GM18508 (cell line): Measurements from ENCODE around the gene STRADA.

Source experiments
- ATAC-seq: cut with Tn5 transposase; IDR thresholded peaks from one replicate; pipeline ENCODE4 v1.9.1; 2021; ENCODE audit warnings: moderate number of reproducible peaks; ENCODE audit not compliant: insufficient read depth, unreplicated experiment

The STRADA gene

GRCh38 chr17:63688396-63689020, 53.1 kb downstream of the STRADA start:
- no peak for ATAC-seq

- ATAC-seq = no peak
These were observed 55.4 kb downstream of the STRADA start for GRCh38 chr17:63686138-63686685.

DNA sequence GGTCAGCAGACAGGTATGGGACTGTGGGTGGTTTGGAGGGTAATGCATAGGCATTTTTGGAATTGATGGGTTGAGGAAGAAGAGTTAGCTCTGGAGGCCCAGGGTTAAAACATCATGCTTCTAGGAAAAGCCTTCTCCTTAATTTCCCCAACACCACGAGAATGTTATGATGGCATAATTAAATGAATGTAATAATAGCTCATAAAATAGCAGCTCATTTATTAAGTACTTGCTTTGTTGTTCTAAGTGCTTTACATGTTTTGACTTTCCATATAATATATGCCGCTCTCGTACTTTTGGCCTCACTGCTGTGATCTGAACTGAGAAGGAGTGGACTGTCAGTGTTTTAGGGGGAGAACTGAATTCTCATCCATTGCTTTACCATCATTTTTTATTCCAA, 56.0 kb downstream of the STRADA start:
- no peak for ATAC-seq

DNA sequence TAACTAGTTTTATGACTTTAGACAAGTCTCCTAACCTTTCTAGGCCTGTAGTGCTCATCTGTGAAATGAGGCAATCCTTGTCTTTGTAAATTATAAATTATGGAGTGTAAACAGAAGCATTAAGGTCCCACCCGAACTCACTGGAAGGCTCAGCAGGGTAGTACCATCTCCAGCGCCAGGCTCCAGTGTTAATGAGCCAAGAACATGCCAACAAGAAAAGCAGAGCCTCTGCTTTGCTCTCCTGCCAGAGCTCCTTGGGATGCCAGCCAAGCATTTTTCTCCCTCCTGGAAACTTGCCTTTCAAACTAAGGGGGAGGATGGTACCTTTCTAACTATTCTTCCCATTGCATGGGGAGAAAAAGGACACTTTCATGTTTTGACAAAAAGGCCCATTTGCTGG, 56.6 kb downstream of the STRADA start:
- ATAC-seq = no peak

GRCh38 chr17:63682981-63683380, 58.6 kb downstream of the STRADA start:
- no peak for ATAC-seq

- no peak for ATAC-seq
These were observed 59.2 kb downstream of the STRADA start for GRCh38 chr17:63682441-63682840.

DNA sequence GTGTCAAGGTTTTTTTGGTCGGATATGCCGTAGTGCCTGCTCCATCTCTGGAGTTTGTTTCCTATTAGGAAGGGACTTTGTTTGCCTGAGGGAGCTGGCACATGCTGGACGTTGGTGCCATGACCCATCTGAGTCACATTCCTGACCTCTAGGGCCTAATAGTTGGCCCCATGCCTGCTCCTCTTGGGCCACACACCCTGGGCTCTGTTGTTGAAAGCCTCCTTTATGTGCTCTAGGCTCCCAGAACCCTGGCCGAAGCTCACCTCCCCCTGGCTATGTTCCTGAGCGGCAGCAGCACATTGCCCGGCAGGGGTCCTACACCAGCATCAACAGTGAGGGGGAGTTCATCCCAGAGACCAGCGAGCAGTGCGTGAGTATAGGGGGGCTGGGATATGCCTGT, 60.1 kb downstream of the STRADA start:
- no peak for ATAC-seq

- no peak for ATAC-seq
These were observed 60.9 kb downstream of the STRADA start for GRCh38 chr17:63680700-63681099.

GRCh38 chr17:63679214-63679613, 62.4 kb downstream of the STRADA start:
- no peak for ATAC-seq

DNA sequence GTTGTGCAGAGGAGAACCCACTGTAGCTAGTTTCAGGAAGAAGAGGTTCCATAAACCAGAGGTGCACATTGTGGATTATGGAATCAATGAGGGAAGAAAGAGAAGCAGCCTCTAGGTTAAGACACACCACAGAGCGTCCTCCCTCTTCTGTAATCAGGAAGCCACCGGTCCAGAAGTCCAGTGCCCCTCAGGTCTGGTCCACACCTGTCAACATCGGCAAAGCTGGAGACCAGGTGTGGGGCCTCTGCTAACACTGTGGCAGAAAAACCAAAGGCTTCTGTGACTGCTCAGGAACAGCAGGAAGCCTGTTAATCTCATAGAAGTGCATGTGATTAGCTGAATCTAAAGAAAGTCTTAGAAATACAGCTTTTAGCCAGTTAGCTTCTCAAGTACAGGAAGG, 65.0 kb downstream of the STRADA start:
- no peak for ATAC-seq

GRCh38 chr17:63675607-63676546, 65.7 kb downstream of the STRADA start:
- ATAC-seq = no peak

DNA sequence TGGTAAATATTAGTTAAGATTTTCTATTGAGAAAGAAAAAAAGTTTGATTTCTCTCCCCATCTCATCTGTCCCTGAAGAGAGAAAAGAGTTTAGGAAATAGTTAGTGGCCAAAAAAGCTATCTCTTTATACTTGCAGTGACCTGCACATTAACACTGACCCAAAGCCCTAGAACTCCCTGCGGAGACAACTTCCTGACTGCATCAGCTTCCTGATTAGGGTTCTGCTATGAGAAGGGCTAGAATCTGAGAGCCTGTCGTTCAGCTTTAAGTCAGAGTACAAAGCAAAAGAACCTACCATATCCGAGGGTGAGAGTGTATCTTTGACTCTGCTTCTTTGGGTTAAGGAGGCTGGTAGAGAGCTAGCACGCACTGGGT, 66.4 kb downstream of the STRADA start:
- no peak for ATAC-seq

GRCh38 chr17:63672856-63673255, 68.7 kb downstream of the STRADA start:
- ATAC-seq = no peak

DNA sequence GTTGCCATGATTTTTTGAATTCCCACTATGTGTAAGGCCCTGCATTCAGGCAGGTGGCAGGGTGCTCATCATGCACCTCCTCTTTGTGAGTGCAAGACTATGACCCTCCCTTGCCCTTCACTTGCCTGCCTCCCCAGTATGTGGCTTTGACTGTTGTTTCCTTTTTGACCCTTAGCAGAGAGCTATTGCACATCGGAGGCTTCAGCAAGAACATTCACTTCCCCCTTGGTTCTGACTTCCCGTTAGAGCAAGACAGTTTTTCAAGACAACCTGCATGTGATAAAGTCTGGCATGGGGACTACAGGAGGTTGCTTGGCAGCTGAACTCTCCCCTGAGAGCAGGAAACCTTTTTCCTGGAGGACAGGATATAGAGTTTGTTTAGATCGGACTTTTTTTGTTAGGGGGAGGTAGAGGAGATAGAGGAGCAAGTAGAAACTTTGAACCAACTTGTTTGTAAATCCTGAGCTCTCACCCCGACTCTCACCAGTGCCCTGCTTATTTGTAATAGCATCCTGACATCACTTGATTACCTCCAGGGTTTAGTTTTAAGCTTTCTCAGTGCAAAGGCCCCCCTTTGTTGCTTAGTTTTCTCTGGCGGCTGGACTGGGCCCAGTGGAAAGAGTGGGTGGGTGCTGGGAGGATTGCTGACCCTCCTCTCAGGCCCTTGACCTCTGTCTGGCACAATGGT, 75.9 kb downstream of the STRADA start:
- no peak for ATAC-seq

GRCh38 chr17:63659850-63660249, 81.7 kb downstream of the STRADA start:
- no peak for ATAC-seq

DNA sequence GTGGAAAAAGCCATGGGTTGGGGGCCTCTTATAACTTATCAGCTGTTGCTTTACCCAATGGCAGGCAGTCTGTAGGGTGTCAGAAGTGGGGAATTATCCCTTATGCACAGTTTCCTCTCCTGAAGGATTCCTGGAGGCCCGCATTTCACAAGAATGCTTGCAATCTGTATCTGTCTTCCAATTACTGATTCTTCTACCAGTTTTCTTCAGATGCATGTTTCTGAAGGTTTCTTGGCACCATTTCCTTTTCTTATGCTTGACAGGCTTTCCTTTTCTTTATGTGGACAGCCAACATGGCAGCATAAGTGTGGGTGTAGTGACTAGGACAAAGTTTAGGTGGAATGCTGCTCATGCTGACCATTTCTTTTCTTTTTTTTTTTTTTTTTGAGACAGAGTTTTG, 83.2 kb downstream of the STRADA start:
- ATAC-seq = no peak

GRCh38 chr17:63657786-63658185, 83.8 kb downstream of the STRADA start:
- no peak for ATAC-seq

- ATAC-seq = no peak
These were observed 88.5 kb downstream of the STRADA start for GRCh38 chr17:63653050-63653449.
